CD8-positive, alpha-beta memory T cell (primary cell): ENCODE measurements around the gene SIT1. TPM values are rescaled to one million over a fixed set of nuclear protein-coding genes. Genes with fewer than 3 reads are reported as not detected.
"Not testable (repeated sequence)": the region's sequence is repeated elsewhere in the genome, so short reads cannot be mapped to it uniquely, and the experiment has no call there.

Experiments
- CTCF ChIA-PET: fragments of 350-600 bp; sonication (Branson Sonifier 250); formaldehyde crosslinking; loops from one replicate; lab custom pipeline; 2021; ENCODE audit warnings: antibody characterized with exemption; lab: Charles Lee
- POLR2A ChIA-PET: fragments of 350-600 bp; sonication (Branson Sonifier 250); formaldehyde crosslinking; loops from one replicate; lab custom pipeline; 2021; ENCODE audit warnings: antibody characterized with exemption; lab: Charles Lee
- DNase-seq, 5 donors: peaks; one replicate each; pipeline versions ENCODE4 v3.0.0 to v3.0.0-alpha.2; 2020 to 2022; ENCODE audit warnings: mixed read lengths in 1 of 5
- H3K27ac ChIP-seq: one replicate; pipeline ENCODE4 v1.7.0; 2013; ENCODE audit warnings: low read depth, mild to moderate bottlenecking, low read length, moderate library complexity
- H3K27me3 ChIP-seq: 2 replicates; pipeline ENCODE4 v1.7.0; 2013; ENCODE audit warnings: low read length, mild to moderate bottlenecking; ENCODE audit not compliant: insufficient read depth, poor library complexity, severe bottlenecking
- H3K36me3 ChIP-seq: 2 replicates; pipeline ENCODE4 v1.7.0; 2013; ENCODE audit warnings: mild to moderate bottlenecking, low read length, moderate library complexity; ENCODE audit not compliant: insufficient read depth
- H3K4me1 ChIP-seq: 2 replicates; pipeline ENCODE4 v1.7.0; 2013; ENCODE audit warnings: mild to moderate bottlenecking, low read length, moderate library complexity; ENCODE audit not compliant: insufficient read depth
- H3K4me3 ChIP-seq: 2 replicates; pipeline ENCODE4 v1.7.0; 2013; ENCODE audit warnings: mild to moderate bottlenecking, low read length
- H3K9me3 ChIP-seq: 2 replicates; pipeline ENCODE4 v1.7.0; 2013; ENCODE audit warnings: mild to moderate bottlenecking, low read length
- H3K27ac Mint-ChIP-seq, 8 donors: one replicate each; pipeline ENCODE4 v1.8.0; 2020 to 2021; ENCODE audit warnings: mixed read lengths in 8 of 8, mild to moderate bottlenecking in 6 of 8, inconsistent platforms in 3 of 8, moderate library complexity in 3 of 8
- H3K27me3 Mint-ChIP-seq, 2 donors: one replicate each; pipeline ENCODE4 v1.8.0; 2020 to 2021; ENCODE audit warnings: mixed read lengths in 2 of 2, mild to moderate bottlenecking in 1 of 2, moderate library complexity in 1 of 2
- H3K36me3 Mint-ChIP-seq, 3 donors: one replicate each; pipeline ENCODE4 v1.8.0; 2020 to 2021; ENCODE audit warnings: mixed read lengths in 3 of 3, inconsistent platforms in 1 of 3, mild to moderate bottlenecking in 1 of 3
- H3K4me1 Mint-ChIP-seq, 3 donors: one replicate each; pipeline ENCODE4 v1.8.0; 2020 to 2021; ENCODE audit warnings: mixed read lengths in 3 of 3, inconsistent platforms in 1 of 3, mild to moderate bottlenecking in 1 of 3
- H3K4me3 Mint-ChIP-seq, 7 donors: one replicate each; pipeline ENCODE4 v1.8.0; 2020 to 2021; ENCODE audit warnings: mixed read lengths in 7 of 7, mild to moderate bottlenecking in 6 of 7, moderate library complexity in 4 of 7, inconsistent platforms in 2 of 7
- H3K9me3 Mint-ChIP-seq, 5 donors: one replicate each; pipeline ENCODE4 v1.8.0; 2020 to 2022; ENCODE audit warnings: mixed read lengths in 5 of 5, mild to moderate bottlenecking in 3 of 5, moderate library complexity in 2 of 5, inconsistent platforms in 1 of 5
- polyA plus RNA-seq: library from polyadenylated mRNA; unstranded; fragments of 300-500 nt; fragmentation: Illumina TruSeq; gene quantifications from one replicate; pipeline ENCODE4 v1.2.3, GENCODE V29; 2021
- total RNA-seq, 2 experiments: library from RNA; stranded (reverse); gene quantifications; one replicate each; pipeline ENCODE4 v1.2.3, GENCODE V29; 2021

Gene SIT1
- total and polyA plus RNA-seq, 3 experiments from 2014 or later = 43.1 to 196 (median 43.1) TPM

DNA sequence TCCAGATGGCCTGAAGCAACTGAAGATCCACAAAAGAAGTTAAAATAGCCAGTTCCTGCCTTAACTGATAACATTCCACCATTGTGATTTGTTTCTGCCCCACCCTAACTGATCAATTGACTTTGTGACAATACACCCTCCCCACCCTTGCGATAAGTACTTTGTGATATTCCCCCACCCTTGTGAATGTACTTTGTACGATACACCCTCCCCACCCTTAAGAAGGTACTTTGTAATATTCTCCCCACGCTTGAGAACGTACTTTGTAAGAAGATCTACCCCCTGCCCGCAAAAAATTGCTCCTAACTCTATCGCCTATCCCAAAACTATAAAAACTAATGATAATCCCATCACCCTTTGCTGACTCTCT, 13.9 kb downstream of the SIT1 start:
- H3K9me3 Mint-ChIP-seq, DNase-seq, POLR2A ChIA-PET, H3K27me3 ChIP-seq, H3K27ac ChIP-seq, H3K9me3 ChIP-seq, H3K36me3 ChIP-seq, H3K4me3 ChIP-seq, H3K27me3 Mint-ChIP-seq: not testable (repeated sequence)
- H3K4me1 ChIP-seq = peaks cover 33% of the 10 kb centered on the region
- Mint-ChIP-seq H3K4me1 (peaks cover 52 to 69% (median 55%) of the 10 kb centered on the region in 3 donors), H3K27ac (peak overlapping the region; percentile 79 to 97 (median 94)), H3K36me3 (peaks cover 4 to 11% (median 11%) of the 10 kb centered on the region in 3 donors), H3K4me3 (peak overlapping the region in 2 of 7 donors; percentile 39 to 69)
- CTCF ChIA-PET = interaction anchor here (0.8 to 1.3 kb wide), 2 partner anchors 10 to 26 kb away, joined by 4 read pairs; no protein-coding TSS in a partner anchor

GRCh38 chr9:35636135-35636876, 14.4 kb downstream of the SIT1 start:
- Mint-ChIP-seq H3K4me1 (peaks cover 50 to 64% (median 55%) of the 10 kb centered on the region in 3 donors), H3K9me3 (no peaks in the 10 kb centered on the region), H3K27me3 (no peaks in the 10 kb centered on the region), H3K36me3 (peaks cover 4 to 11% (median 8%) of the 10 kb centered on the region in 3 donors), H3K27ac (peak overlapping the region; percentile 79 to 97 (median 91)), H3K4me3 (peak overlapping the region; percentile 3 to 69 (median 36))
- Histone ChIP-seq H3K27ac (no peak overlapping the region), H3K4me3 (no peak overlapping the region), H3K27me3 (no peaks in the 10 kb centered on the region), H3K9me3 (no peaks in the 10 kb centered on the region), H3K36me3 (no peaks in the 10 kb centered on the region), H3K4me1 (peaks cover 33% of the 10 kb centered on the region)
- ChIA-PET POLR2A (no interaction called here), CTCF (interaction anchor here (0.8 to 1.3 kb wide), 2 partner anchors 11 to 25 kb away, joined by 4 read pairs; no protein-coding TSS in a partner anchor)
- DNase-seq = no peak

- POLR2A ChIA-PET = interaction anchor here (0.6 kb wide), 1 partner anchor 12 kb away, joined by 3 read pairs; no protein-coding TSS in a partner anchor
- H3K27ac ChIP-seq = no peak overlapping the region
Observed at GRCh38 chr9:35635730-35636129, 15.0 kb downstream of the SIT1 start.

DNA sequence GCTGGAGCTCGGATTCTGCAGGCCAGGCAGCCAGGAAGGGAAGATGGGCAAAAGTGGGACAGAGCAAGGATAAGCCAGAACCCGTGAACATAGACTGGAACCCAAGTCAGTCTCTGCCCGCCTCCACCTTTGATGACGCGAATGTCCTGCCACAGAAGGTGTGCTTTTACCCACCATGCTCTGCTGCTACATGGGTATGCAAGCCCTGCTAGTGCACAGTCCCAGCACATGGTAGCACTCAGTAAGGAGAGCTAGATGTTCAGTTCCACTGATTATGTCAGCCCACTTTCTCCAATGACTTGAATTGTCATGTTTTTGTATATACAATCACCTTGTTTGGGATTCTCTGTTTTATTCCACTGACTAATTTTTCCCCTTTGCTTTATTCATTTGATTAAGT, 21.1 kb downstream of the SIT1 start:
- H3K27ac ChIP-seq = no peak overlapping the region
- H3K27ac Mint-ChIP-seq = no peak overlapping the region
- no peak overlapping the region for H3K4me3 ChIP-seq
- H3K27me3 Mint-ChIP-seq = no peaks in the 10 kb centered on the region
- peaks cover 0 to 5% (median 0%) of the 10 kb centered on the region in 3 donors for H3K4me1 Mint-ChIP-seq
- H3K36me3 ChIP-seq = no peaks in the 10 kb centered on the region
- no peaks in the 10 kb centered on the region for H3K36me3 Mint-ChIP-seq
- no peaks in the 10 kb centered on the region for H3K9me3 ChIP-seq
- no peaks in the 10 kb centered on the region for H3K9me3 Mint-ChIP-seq
- ChIA-PET POLR2A (interaction anchor here (1.0 kb wide), 1 partner anchor 17 kb away, joined by 4 read pairs; no protein-coding TSS in a partner anchor), CTCF (interaction anchor here (0.8 to 2.3 kb wide), 6 partner anchors 9 to 67 kb away, joined by 3 to 7 read pairs (median 4); no protein-coding TSS in a partner anchor)
- DNase-seq = no peak
- no peak overlapping the region for H3K4me3 Mint-ChIP-seq
- H3K27me3 ChIP-seq = no peaks in the 10 kb centered on the region
- H3K4me1 ChIP-seq = no peaks in the 10 kb centered on the region

More at GRCh38 chr9:35635730-35636129, 15.0 kb downstream of the SIT1 start:
- H3K4me1 ChIP-seq = peaks cover 33% of the 10 kb centered on the region
- Mint-ChIP-seq H3K27me3 (no peaks in the 10 kb centered on the region), H3K36me3 (peaks cover 4 to 6% (median 6%) of the 10 kb centered on the region in 3 donors), H3K27ac (peak overlapping the region; percentile 78 to 97 (median 87)), H3K4me3 (peak overlapping the region in 2 of 7 donors; percentile 32 to 69), H3K9me3 (no peaks in the 10 kb centered on the region), H3K4me1 (peaks cover 49 to 59% (median 55%) of the 10 kb centered on the region in 3 donors)
- H3K36me3 ChIP-seq = no peaks in the 10 kb centered on the region
- no peaks in the 10 kb centered on the region for H3K9me3 ChIP-seq
- no peaks in the 10 kb centered on the region for H3K27me3 ChIP-seq
- DNase-seq = no peak
- CTCF ChIA-PET = interaction anchor here (1.3 kb wide), 1 partner anchor 25 kb away, joined by 4 read pairs; no protein-coding TSS in a partner anchor
- no peak overlapping the region for H3K4me3 ChIP-seq

DNA sequence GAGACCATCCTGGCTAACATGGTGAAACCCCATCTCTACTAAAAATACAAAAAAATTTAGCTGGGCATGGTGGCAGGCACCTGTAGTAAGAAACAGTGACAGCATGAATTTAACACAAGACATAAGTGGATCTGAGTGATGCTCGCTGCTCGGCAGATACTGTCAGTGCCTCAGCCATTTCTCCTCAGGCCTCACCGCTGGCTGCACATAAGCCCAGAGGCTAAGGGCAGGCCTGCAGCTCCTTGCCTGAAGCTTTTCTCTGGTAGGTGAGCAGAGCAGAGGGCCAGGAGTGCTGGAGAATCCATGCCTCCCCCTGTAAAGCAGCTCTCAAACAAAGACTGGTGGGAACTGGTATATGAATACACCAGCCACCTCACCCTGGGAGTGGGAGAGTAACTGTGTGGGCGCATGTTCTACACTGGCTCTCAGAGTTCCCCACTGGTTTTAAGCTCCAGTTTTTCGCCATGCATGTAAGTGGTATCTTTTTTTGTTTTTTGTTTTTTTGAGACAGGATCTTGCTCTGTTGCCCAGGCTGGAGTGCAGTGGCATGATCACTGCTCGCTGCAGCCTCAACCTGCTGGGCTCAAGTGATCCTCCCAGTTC, 22.2 kb downstream of the SIT1 start:
- CTCF ChIA-PET = interaction anchor here (0.8 to 2.3 kb wide), 6 partner anchors 8 to 68 kb away, joined by 3 to 8 read pairs (median 6); no protein-coding TSS in a partner anchor
- no peaks in the 10 kb centered on the region for H3K27me3 ChIP-seq
- no peak for DNase-seq
- no peaks in the 10 kb centered on the region for H3K36me3 ChIP-seq
- no peak overlapping the region for H3K27ac ChIP-seq
- H3K27ac Mint-ChIP-seq = no peak overlapping the region
- H3K9me3 Mint-ChIP-seq = no peaks in the 10 kb centered on the region
- no peaks in the 10 kb centered on the region for H3K27me3 Mint-ChIP-seq
- peaks cover 0 to 4% (median 0%) of the 10 kb centered on the region in 3 donors for H3K4me1 Mint-ChIP-seq
- POLR2A ChIA-PET = interaction anchor here (1.0 kb wide), 2 partner anchors 8 to 19 kb away, joined by 4 read pairs; no protein-coding TSS in a partner anchor
- H3K4me1 ChIP-seq = no peaks in the 10 kb centered on the region
- no peaks in the 10 kb centered on the region for H3K36me3 Mint-ChIP-seq
- H3K4me3 Mint-ChIP-seq = no peak overlapping the region
- no peak overlapping the region for H3K4me3 ChIP-seq
- H3K9me3 ChIP-seq = no peaks in the 10 kb centered on the region

DNA sequence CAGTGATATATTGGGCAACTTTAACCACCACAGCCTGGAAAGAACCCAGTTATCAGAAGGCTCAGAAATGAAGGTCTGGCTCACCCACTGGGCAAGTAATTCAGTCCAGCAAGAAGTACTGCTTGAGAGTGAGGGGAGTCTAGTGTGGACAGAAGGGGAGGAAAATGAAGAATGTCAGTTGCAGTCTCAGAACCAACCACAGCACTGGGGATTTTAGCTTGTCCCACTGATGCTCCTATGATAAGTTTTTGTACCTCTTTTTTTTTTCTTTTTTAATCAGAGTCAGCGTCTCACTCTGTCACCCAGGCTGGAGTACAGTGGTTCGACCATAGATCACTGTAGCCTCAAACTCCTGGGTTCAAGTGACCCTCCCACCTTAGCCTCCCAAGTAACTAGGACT, 23.2 kb downstream of the SIT1 start:
- H3K4me1 ChIP-seq = no peaks in the 10 kb centered on the region
- peaks cover 0 to 4% (median 0%) of the 10 kb centered on the region in 3 donors for H3K4me1 Mint-ChIP-seq
- H3K36me3 ChIP-seq = no peaks in the 10 kb centered on the region
- no peaks in the 10 kb centered on the region for H3K36me3 Mint-ChIP-seq
- no peak overlapping the region for H3K4me3 Mint-ChIP-seq
- peak overlapping the region in 1 of 8 donors; percentile 63 for H3K27ac Mint-ChIP-seq
- ChIA-PET CTCF (interaction anchor here (1.8 to 2.0 kb wide), 2 partner anchors 19 to 69 kb away, joined by 7 to 8 read pairs; no protein-coding TSS in a partner anchor), POLR2A (no interaction called here)
- no peak overlapping the region for H3K4me3 ChIP-seq
- no peaks in the 10 kb centered on the region for H3K27me3 Mint-ChIP-seq
- no peak overlapping the region for H3K27ac ChIP-seq
- DNase-seq = no peak
- H3K27me3 ChIP-seq = no peaks in the 10 kb centered on the region
- H3K9me3 Mint-ChIP-seq = no peaks in the 10 kb centered on the region
- H3K9me3 ChIP-seq = no peaks in the 10 kb centered on the region

DNA sequence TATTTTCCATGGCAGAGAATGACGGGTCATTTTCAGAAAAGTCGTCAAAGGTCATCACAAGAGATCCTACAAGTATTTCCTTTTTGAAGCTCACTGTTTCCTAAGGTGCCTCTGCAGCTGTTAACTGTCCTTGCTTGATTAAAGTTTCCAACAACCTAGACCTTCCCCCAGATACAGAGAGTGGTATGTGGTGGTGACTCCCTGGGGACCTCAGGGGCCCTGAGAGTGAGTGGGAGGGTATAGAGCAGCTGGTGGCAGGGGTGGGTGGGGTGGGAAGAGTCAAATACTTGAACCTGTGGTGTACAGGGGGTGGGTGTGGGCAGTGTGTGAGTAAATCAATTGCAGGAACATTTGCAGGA, 31.0 kb downstream of the SIT1 start:
- peak overlapping the region; percentile 88 to 99 (median 97) for H3K27ac Mint-ChIP-seq
- H3K4me1 Mint-ChIP-seq = peaks cover 41 to 49% (median 46%) of the 10 kb centered on the region in 3 donors
- ChIA-PET POLR2A (interaction anchor here (1.0 to 2.5 kb wide), 9 partner anchors 9 to 113 kb away, joined by 3 to 14 read pairs (median 5); partner anchors contain the start of genes CCDC107, CREB3, RMRP and TLN1), CTCF (interaction anchor here (1.0 to 14.7 kb wide), 13 partner anchors 9 to 170 kb away, joined by 3 to 200 read pairs (median 6); partner anchors contain the start of genes ARHGEF39, CCDC107, CREB3 and RMRP)
- Histone ChIP-seq H3K27me3 (no peaks in the 10 kb centered on the region), H3K9me3 (no peaks in the 10 kb centered on the region), H3K27ac (peak overlapping the region; percentile 54), H3K36me3 (no peaks in the 10 kb centered on the region), H3K4me3 (no peak overlapping the region), H3K4me1 (peaks cover 34% of the 10 kb centered on the region)
- H3K4me3 Mint-ChIP-seq = peak overlapping the region; percentile 53 to 92 (median 89)
- DNase-seq = no peak
- no peaks in the 10 kb centered on the region for H3K36me3 Mint-ChIP-seq
- H3K27me3 Mint-ChIP-seq = peaks cover 0 to 1% of the 10 kb centered on the region in 2 donors
- H3K9me3 Mint-ChIP-seq = no peaks in the 10 kb centered on the region
